Activated naive CD4-positive, alpha-beta T cell treated with anti-CD3 and anti-CD28 coated beads for 36 hours (primary cell): ENCODE measurements around the gene IGSF23. TPM values are rescaled to one million over a fixed set of nuclear protein-coding genes. Genes with fewer than 3 reads are reported as not detected.

Experiments used
- CTCF ChIA-PET: fragments of 350-600 bp; sonication (Branson Sonifier 250); formaldehyde crosslinking; loops from one replicate; lab custom pipeline; 2021; ENCODE audit warnings: antibody characterized with exemption; lab: Charles Lee
- DNase-seq: peaks from one replicate; pipeline ENCODE4 v3.0.0-alpha.2; 2020
- H3K27ac Mint-ChIP-seq: one replicate; pipeline ENCODE4 v1.8.0; 2021; ENCODE audit warnings: mild to moderate bottlenecking, mixed read lengths
- H3K27me3 Mint-ChIP-seq: one replicate; pipeline ENCODE4 v1.8.0; 2021; ENCODE audit warnings: low read depth, mixed read lengths
- H3K36me3 Mint-ChIP-seq: one replicate; pipeline ENCODE4 v1.8.0; 2021; ENCODE audit warnings: low read depth, mixed read lengths
- H3K4me1 Mint-ChIP-seq: one replicate; pipeline ENCODE4 v1.8.0; 2021; ENCODE audit warnings: low read depth, mixed read lengths
- H3K4me3 Mint-ChIP-seq: one replicate; pipeline ENCODE4 v1.8.0; 2021; ENCODE audit warnings: mild to moderate bottlenecking, moderate library complexity, mixed read lengths
- H3K9me3 Mint-ChIP-seq: one replicate; pipeline ENCODE4 v1.8.0; 2021; ENCODE audit warnings: mixed read lengths
- intact Hi-C: fragments of 100-400 bp; cut with micrococcal nuclease; formaldehyde crosslinking; loops from one replicate; pipeline ENCODE4 v1.15.1; 2023
- total RNA-seq, 2 experiments: library from RNA; stranded (reverse); gene quantifications; one replicate each; pipeline ENCODE4 v1.2.3, GENCODE V29; 2021

The IGSF23 gene
- total RNA-seq, 2 experiments from 2014 or later, result not detected

DNA sequence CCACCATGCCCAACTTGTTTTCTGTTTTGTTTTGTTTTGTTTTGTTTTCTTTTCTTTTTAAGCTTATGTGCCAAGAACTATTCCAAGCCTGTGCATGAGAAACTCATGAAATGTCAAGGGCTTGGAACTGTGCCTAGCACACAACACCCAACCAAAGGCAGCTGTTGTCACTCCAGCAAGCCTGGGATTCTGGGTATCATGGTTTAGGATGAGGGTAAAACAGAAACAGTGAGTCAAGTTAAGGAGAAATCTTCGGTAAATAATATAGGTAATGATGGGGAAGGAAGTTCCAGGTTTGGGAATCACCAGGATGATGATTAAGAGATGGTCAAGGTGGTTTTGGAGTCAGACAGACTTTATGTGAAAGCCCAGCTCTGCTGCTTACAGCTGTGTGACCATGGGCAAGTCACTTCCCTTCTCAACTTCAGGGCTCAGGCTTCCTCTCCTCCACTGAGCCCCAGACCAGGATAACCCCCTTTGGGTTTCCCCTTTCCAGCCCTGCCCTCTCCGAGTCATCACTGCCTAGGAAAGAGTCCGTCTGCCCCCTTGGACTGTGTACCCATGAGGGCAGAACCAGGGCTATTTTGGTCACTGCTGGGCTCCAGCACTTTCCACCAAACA lies 35.4 kb downstream of the IGSF23 start:
- intact Hi-C loops, result no loop called here
- H3K27me3 Mint-ChIP-seq, result peaks cover 3% of the 10 kb centered on the region
- H3K27ac Mint-ChIP-seq, result no peak overlapping the region
- H3K9me3 Mint-ChIP-seq, result no peaks in the 10 kb centered on the region
- no peaks in the 10 kb centered on the region for H3K4me1 Mint-ChIP-seq
- no peak for DNase-seq
- peaks cover 7% of the 10 kb centered on the region for H3K36me3 Mint-ChIP-seq
- CTCF ChIA-PET, result interaction anchor here (0.6 to 1.8 kb wide), 5 partner anchors 8 to 915 kb away, joined by 3 to 6 read pairs (median 4); no protein-coding TSS in a partner anchor
- H3K4me3 Mint-ChIP-seq, result no peak overlapping the region

DNA sequence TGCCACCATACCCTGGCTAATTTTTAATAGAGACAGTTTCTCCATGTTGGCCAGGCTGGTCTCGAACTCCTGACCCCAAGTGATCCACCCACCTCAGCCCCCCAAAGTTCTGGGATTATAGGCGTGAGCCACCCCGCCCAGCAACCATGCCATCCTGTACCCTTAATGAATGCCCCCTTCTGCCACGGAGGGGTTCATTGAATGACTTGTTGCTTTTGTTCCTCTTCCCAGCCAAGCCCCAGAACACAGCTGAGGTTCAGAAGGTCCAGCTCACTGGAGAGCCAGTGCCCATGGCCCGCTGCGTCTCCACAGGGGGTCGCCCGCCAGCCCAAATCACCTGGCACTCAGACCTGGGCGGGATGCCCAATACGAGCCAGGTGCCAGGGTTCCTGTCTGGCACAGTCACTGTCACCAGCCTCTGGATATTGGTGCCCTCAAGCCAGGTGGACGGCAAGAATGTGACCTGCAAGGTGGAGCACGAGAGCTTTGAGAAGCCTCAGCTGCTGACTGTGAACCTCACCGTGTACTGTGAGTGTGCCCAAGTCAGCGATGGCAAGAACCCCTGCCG lies 36.3 kb downstream of the IGSF23 start:
- intact Hi-C loops, result loop anchor here (10.0 kb wide), 1 partner anchor 195 kb away; the partner anchor contains the start of gene NECTIN2
- Mint-ChIP-seq H3K36me3 (peaks cover 10% of the 10 kb centered on the region), H3K9me3 (no peaks in the 10 kb centered on the region), H3K4me3 (no peak overlapping the region), H3K27ac (no peak overlapping the region), H3K27me3 (no peaks in the 10 kb centered on the region), H3K4me1 (peaks cover 4% of the 10 kb centered on the region)
- DNase-seq, result no peak
- CTCF ChIA-PET, result interaction anchor here (1.8 kb wide), 1 partner anchor 8 kb away, joined by 6 read pairs; no protein-coding TSS in a partner anchor

DNA sequence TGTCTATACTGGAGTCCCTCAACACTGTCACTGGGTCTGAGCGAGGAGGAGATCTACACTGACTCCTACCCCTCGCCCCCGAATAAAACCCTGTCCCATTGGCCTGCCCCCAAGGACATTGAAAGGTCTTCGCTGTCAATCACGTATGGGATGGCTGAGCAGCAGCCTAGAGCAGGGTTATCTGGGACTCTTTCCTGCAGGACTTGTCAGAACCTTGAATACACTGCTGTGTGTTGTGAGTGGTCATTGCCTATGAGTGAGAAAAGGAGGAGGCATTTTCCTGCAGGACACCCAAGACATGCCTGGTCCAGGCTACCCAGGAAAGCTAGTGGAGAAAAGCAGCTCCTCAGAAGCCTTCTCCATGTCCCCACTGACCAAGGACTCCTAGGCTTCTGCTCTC lies 40.0 kb downstream of the IGSF23 start:
- H3K27ac Mint-ChIP-seq, result no peak overlapping the region
- H3K27me3 Mint-ChIP-seq, result peaks cover 2% of the 10 kb centered on the region
- peaks cover 10% of the 10 kb centered on the region for H3K36me3 Mint-ChIP-seq
- H3K9me3 Mint-ChIP-seq, result no peaks in the 10 kb centered on the region
- DNase-seq, result no peak
- peaks cover 7% of the 10 kb centered on the region for H3K4me1 Mint-ChIP-seq
- H3K4me3 Mint-ChIP-seq, result no peak overlapping the region
- CTCF ChIA-PET, result interaction anchor here (0.8 to 2.5 kb wide), 6 partner anchors 117 to 1157 kb away, joined by 3 to 14 read pairs (median 4); no protein-coding TSS in a partner anchor
- intact Hi-C loops, result loop anchor here (10.0 kb wide), 1 partner anchor 191 kb away; the partner anchor contains the start of gene NECTIN2

DNA sequence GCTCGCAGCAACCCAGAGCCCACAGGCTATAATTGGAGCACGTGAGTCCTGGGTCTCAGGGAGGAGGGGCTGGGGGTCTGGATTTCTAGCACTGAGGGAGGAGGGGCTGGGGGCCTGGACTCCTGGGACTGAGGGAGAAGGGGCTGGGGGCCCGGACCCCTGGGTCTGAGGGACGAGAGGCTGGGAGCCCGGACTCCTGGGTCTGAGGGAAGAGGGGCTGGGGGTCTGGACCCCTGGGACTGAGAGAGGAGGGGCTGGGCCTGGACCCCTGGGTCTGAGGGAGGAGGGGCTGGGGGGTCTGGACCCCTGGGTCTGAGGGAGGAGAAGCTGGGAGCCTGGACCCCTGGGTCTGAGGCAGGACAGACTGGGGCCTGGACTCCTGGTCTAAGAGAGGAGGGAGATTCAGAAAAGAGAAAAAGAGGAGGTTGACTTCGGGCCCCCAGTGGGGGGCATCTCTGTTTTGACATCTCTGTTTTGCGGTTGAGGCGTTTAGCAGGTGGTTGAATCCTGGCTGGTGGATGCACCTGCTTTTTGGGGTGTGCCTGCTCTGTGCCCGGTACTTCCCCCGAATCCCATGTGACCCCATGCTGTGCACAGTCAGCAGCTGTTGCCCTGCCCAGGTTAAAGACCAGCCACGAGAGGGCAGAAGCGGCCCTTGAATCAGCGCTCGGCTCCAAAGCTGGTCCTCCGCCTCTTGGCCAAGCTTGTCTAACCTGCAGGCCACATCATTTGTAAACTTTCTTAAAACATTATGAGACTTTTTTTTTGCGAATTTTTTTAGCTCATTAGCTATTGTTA lies 40.8 kb downstream of the IGSF23 start:
- H3K4me1 Mint-ChIP-seq, result peaks cover 7% of the 10 kb centered on the region
- CTCF ChIA-PET, result interaction anchor here (0.6 to 4.9 kb wide), 22 partner anchors 10 to 1158 kb away, joined by 3 to 33 read pairs (median 3); no protein-coding TSS in a partner anchor
- intact Hi-C loops, result loop anchor here (1.0 to 10.0 kb wide), 4 partner anchors 38 to 191 kb away; partner anchors contain the start of gene NECTIN2
- H3K27ac Mint-ChIP-seq, result no peak overlapping the region
- H3K36me3 Mint-ChIP-seq, result peaks cover 12% of the 10 kb centered on the region
- H3K4me3 Mint-ChIP-seq, result no peak overlapping the region
- peak; percentile 91 for DNase-seq
- peaks cover 2% of the 10 kb centered on the region for H3K27me3 Mint-ChIP-seq
- no peaks in the 10 kb centered on the region for H3K9me3 Mint-ChIP-seq

DNA sequence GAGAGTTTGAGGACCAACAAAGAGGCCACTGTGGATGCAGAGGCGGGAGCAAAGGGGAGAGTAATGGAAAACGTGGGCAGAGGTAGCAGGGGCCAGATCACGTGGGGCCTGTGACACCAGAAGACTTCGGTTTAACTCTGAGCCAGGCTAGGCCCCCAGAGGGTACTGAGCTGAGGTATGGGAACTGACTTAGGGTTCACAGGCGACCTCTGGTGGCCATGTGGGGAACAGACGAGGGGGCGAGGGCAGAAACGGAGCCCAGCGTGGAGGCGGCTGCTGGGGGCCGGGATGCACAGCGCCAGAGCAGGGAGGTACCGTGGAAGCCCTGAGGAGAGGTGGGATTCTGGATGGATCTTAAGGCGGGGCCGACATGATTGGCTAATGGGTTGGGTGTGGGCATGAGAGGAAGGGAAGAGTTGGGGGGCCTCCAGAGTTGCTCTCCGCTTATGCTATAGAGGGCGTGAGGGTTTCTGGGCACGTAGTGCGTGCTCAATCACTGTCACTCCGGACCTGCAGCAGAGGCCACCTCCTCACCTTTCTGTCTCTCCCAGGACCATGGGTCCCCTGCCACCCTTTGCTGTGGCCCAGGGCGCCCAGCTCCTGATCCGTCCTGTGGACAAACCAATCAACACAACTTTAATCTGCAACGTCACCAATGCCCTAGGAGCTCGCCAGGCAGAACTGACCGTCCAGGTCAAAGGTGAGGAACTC lies 44.0 kb downstream of the IGSF23 start:
- H3K9me3 Mint-ChIP-seq, result no peaks in the 10 kb centered on the region
- intact Hi-C loops, result loop anchor here (1.0 to 10.0 kb wide), 3 partner anchors 80 to 187 kb away; partner anchors contain the start of gene NECTIN2
- peaks cover 7% of the 10 kb centered on the region for H3K4me1 Mint-ChIP-seq
- DNase-seq, result peak; percentile 79
- H3K27me3 Mint-ChIP-seq, result peaks cover 2% of the 10 kb centered on the region
- no peak overlapping the region for H3K4me3 Mint-ChIP-seq
- no peak overlapping the region for H3K27ac Mint-ChIP-seq
- H3K36me3 Mint-ChIP-seq, result peaks cover 6% of the 10 kb centered on the region
- CTCF ChIA-PET, result interaction anchor here (0.5 to 4.9 kb wide), 18 partner anchors 9 to 230 kb away, joined by 3 to 33 read pairs (median 3); partner anchors contain the start of genes IGSF23 and PVR

DNA sequence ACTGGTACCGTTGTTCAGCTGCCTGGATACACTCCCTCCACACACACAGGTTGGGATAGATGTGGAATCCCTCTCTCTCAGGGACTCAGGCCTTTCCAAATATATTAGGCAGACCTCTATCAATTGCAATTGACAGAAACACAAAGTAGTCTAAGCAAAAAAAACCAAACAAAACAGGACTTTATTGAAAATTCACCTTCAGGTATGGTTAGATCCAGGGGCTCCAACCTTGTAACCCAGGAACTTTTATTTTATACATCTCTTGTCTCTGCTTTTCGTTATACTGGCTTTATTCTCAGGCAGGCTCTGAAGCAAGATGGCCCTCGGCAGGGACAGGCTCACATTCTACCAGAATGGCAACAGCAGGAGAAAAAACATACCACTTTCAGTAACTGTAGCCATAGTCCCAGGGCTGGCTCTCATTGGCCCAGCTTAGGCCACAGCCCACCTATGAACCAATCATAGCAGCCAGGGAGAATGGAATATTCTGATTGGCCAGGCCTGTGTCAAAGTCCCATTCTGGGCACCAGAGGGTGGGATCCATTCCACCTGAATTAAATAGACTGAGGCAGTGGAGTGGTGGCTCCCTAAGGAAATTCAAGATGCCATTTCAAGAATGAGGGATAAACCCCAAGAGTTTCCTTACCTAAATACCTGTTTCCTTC lies 44.8 kb downstream of the IGSF23 start:
- Mint-ChIP-seq H3K4me1 (peaks cover 7% of the 10 kb centered on the region), H3K9me3 (no peaks in the 10 kb centered on the region), H3K36me3 (peaks cover 6% of the 10 kb centered on the region), H3K27me3 (peaks cover 2% of the 10 kb centered on the region), H3K4me3 (no peak overlapping the region), H3K27ac (no peak overlapping the region)
- intact Hi-C loops, result loop anchor here (10.0 kb wide), 1 partner anchor 187 kb away; the partner anchor contains the start of gene NECTIN2
- no peak for DNase-seq
- CTCF ChIA-PET, result interaction anchor here (0.8 to 4.9 kb wide), 8 partner anchors 10 to 87 kb away, joined by 3 to 33 read pairs (median 6); no protein-coding TSS in a partner anchor

DNA sequence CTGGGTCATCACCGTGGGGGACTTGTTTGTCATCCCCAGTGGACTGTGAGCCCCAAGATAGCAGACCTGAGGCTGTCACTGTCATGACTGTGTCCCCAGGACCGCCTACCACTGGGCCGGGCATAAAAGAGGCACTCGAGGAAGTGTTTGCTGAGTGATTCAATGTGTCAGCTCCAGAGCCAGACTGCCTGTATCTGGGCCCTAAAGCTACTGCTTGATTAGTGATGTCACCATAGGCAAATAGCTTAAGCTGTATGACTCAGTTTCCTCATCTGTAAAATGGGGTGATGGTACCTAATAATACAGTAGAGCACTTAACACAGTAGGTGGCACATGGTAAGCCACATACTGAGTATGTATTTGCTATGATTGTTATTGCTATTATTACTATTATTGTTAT lies 46.7 kb downstream of the IGSF23 start:
- Mint-ChIP-seq H3K4me3 (no peak overlapping the region), H3K27ac (no peak overlapping the region), H3K9me3 (no peaks in the 10 kb centered on the region), H3K27me3 (peaks cover 2% of the 10 kb centered on the region), H3K4me1 (peaks cover 3% of the 10 kb centered on the region), H3K36me3 (peaks cover 2% of the 10 kb centered on the region)
- intact Hi-C loops, result no loop called here
- CTCF ChIA-PET, result interaction anchor here (0.6 to 1.7 kb wide), 4 partner anchors 26 to 89 kb away, joined by 3 to 9 read pairs (median 4); no protein-coding TSS in a partner anchor
- no peak for DNase-seq

DNA sequence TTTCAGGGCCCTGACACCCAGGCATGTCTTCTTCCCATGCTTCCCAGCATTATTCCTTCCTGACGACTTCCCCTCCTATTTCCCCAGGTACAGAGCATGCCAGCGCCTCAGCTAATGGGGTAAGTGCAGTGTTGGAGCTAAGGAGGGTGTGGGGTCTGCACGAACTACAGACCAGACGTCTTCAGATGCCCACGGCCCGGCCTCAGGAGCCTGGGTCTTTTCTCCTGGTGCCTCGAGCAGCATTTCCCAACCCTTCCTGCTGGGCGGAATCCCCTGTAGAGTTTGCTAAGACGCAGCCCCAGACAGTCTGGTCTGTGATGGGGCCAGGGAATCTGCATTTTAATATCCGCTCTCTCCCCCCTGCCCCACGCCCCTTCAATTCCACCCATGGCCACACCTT lies 47.8 kb downstream of the IGSF23 start:
- intact Hi-C loops, result no loop called here
- Mint-ChIP-seq H3K9me3 (no peaks in the 10 kb centered on the region), H3K4me3 (no peak overlapping the region), H3K36me3 (peaks cover 3% of the 10 kb centered on the region), H3K27ac (no peak overlapping the region), H3K4me1 (peaks cover 3% of the 10 kb centered on the region), H3K27me3 (peaks cover 2% of the 10 kb centered on the region)
- CTCF ChIA-PET, result no interaction called here
- no peak for DNase-seq

DNA sequence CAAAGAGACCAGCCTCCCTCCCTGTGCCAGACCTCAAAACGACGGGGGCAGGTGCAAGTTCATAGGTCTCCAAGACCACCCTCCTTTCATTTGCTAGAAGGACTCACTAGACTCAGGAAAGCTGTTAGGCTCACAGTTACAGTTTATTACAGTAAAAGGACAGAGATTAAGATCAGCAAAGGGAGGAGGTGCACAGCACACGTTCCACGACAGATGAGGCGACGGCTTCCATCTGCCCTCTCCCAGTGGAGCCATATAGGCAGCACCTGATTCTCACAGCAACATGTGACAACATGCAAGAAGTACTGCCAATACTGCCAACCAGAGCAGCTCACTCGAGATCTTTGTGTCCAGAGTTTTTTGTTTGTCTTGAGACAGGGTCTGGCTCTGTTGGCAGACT lies 48.5 kb downstream of the IGSF23 start:
- CTCF ChIA-PET, result interaction anchor here (0.9 to 1.5 kb wide), 2 partner anchors 62 to 109 kb away, joined by 3 to 4 read pairs; no protein-coding TSS in a partner anchor

DNA sequence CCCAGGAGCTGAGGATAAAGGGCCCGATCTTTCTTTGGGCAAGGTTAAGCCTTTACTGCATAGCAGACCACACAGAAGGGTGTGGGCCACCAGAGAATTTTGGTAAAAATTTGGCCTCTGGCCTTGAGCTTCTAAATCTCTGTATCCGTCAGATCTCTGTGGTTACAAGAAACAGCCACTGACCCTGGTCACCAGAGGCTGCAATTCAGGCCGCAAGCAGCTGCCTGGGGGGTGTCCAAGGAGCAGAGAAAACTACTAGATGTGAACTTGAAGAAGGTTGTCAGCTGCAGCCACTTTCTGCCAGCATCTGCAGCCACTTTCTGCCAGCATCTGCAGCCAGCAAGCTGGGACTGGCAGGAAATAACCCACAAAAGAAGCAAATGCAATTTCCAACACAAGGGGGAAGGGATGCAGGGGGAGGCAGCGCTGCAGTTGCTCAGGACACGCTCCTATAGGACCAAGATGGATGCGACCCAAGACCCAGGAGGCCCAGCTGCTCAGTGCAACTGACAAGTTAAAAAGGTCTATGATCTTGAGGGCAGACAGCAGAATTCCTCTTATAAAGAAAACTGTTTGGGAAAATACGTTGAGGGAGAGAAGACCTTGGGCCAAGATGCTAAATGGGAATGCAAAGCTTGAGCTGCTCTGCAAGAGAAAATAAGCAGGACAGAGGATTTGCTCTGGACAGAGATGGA lies 49.5 kb downstream of the IGSF23 start:
- Mint-ChIP-seq H3K9me3 (no peaks in the 10 kb centered on the region), H3K27ac (no peak overlapping the region), H3K4me1 (no peaks in the 10 kb centered on the region), H3K4me3 (no peak overlapping the region), H3K27me3 (no peaks in the 10 kb centered on the region), H3K36me3 (peaks cover 3% of the 10 kb centered on the region)
- CTCF ChIA-PET, result interaction anchor here (1.1 to 1.5 kb wide), 4 partner anchors 61 to 108 kb away, joined by 3 to 8 read pairs (median 5); no protein-coding TSS in a partner anchor
- no peak for DNase-seq
- intact Hi-C loops, result no loop called here

More for the DNA sequence above, 48.5 kb downstream of the IGSF23 start:
- H3K27me3 Mint-ChIP-seq, result peaks cover 2% of the 10 kb centered on the region
- intact Hi-C loops, result no loop called here
- H3K27ac Mint-ChIP-seq, result no peak overlapping the region
- no peaks in the 10 kb centered on the region for H3K9me3 Mint-ChIP-seq
- H3K36me3 Mint-ChIP-seq, result peaks cover 3% of the 10 kb centered on the region
- H3K4me3 Mint-ChIP-seq, result no peak overlapping the region
- H3K4me1 Mint-ChIP-seq, result peaks cover 3% of the 10 kb centered on the region
- DNase-seq, result no peak
